Right lobe of liver (tissue), 6 donors: Measurements from ENCODE around the gene PAX6. TPM values are rescaled to one million over a fixed set of nuclear protein-coding genes. Genes with fewer than 3 reads are reported as not detected.

Experiments used
- ATAC-seq, 4 donors: fragments of 200-7000 bp; cut with Tn5 transposase; one replicate each; pipeline ENCODE4 v1.9.1; 2020; ENCODE audit warnings: mild to moderate bottlenecking in 4 of 4, moderate library complexity in 4 of 4
- DNase-seq, 3 donors: peaks; one replicate each; pipeline ENCODE4 v3.0.0-alpha.2; 2020
- H3K27ac ChIP-seq, 3 donors: fragments of 200-600 bp; one replicate each; pipeline ENCODE4 v1.8.0; 2022
- H3K27me3 ChIP-seq, 2 donors: fragments of 200-600 bp; one replicate each; pipeline ENCODE4 v1.8.0; 2022
- H3K36me3 ChIP-seq, 4 donors: fragments of 200-600 bp; sonication (generic) in 1 of 4; one replicate each; pipeline versions ENCODE4 v1.5.1 to v1.8.0; 2017 to 2022; ENCODE audit warnings: control low read depth in 1 of 4
- H3K4me1 ChIP-seq, 4 donors: fragments of 200-600 bp; sonication (generic) in 1 of 4; one replicate each; pipeline versions ENCODE4 v1.5.1 to v1.8.0; 2017 to 2022; ENCODE audit warnings: control low read depth in 1 of 4
- H3K4me3 ChIP-seq, 3 donors: fragments of 200-600 bp; one replicate each; pipeline ENCODE4 v1.8.0; 2022
- H3K9me3 ChIP-seq, 4 donors: fragments of 200-600 bp; sonication (generic) in 1 of 4; one replicate each; pipeline versions ENCODE4 v1.5.1 to v1.8.0; 2017 to 2022; ENCODE audit warnings: control low read depth in 1 of 4
- POLR2A ChIP-seq: fragments of 450-650 bp; IDR thresholded peaks from one replicate; pipeline ENCODE4 v1.6.1; 2017; ENCODE audit warnings: antibody characterized with exemption, mild to moderate bottlenecking
- WGBS: methylation state at CpG from one replicate; pipeline ENCODE4 v1.1.6; 2018; ENCODE audit warnings: low coverage, low lambda C conversion rate; ENCODE audit not compliant: insufficient coverage; ENCODE audit errors: missing lambda C conversion rate; 5-methylcytosine and 5-hydroxymethylcytosine counted together
- intact Hi-C, 2 donors: fragments of 100-400 bp; cut with DNase I; formaldehyde crosslinking; loops; one replicate each; pipeline versions ENCODE4 v1.11.2 to v1.14.1; 2022
- total RNA-seq, 6 experiments: library from RNA; depleted of rRNA in 2 of 6; stranded (reverse); fragments of >200 nt in 2 of 6; fragmentation: NEBNext Ultra II Directional in 3 of 6; extraction: Animal tissue kit (Norgen Biotek cat#: 25700) in 3 of 6; gene quantifications; one replicate each; pipeline versions ENCODE4 v1.1.0 to v1.2.4, GENCODE V29; 2016 to 2023
- TF ChIP-seq, protein P1 (sequence below), 4 donors: fragments of 200-600 bp in 3 of 4; fragments of 450-650 bp in 1 of 4; IDR thresholded peaks; one replicate each; pipeline versions ENCODE4 v1.5.1 to v1.8.0; 2016 to 2022; ENCODE audit warnings: antibody characterized with exemption in 4 of 4, mild to moderate bottlenecking in 2 of 4
- donor health status: DM: no; HTN: yes; CAD: no.
- donor health status: DM: no; HTN: no; CAD: no.
- donor health status: DM: no; HTN: no; CAD: no.
- donor health status: DM: no; HTN: yes; CAD: no.
- donor health status: DM: no; HTN: yes; CAD: no.

The PAX6 gene
- total RNA-seq, 6 experiments from 2014 or later = not detected

DNA sequence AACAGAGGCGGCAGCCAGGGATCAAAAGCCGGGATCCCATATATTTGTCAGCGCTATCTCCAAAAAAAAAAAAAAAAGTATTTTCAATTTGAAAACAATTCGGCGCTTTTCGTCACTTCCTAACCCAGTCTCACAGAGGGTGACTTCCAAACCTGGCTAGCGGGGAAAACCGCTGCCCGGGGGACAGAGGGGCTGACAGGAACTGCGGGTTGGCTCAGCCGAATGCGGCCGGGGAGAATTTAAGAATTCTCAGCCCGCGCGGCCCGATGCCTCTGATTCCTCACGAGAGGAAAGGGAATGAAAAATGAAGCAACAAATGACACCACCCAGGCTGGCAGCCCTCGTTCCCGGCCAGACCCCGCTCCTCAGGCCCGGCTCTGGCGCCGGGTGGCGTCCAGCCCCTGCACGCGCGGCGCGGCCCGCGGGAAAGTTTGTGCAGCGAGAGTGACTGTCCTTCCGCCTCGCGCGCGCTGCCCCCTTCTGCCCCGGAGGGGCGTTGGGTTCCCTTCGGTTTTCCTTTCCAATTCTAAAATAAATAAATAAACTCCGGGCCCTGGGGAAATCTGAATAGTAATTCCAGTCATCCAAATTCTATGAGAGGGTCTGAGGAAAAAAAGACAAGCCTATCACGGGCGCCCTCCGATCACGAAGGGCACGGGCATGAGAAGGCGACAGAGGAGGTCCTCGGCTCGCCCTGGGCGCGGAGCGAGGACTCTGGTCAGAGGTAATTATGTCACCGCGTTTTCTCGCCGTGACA, 4.8 kb upstream of the PAX6 start:
- Histone ChIP-seq H3K36me3 (no peaks in the 10 kb centered on the region), H3K9me3 (no peaks in the 10 kb centered on the region), H3K27ac (no peak overlapping the region), H3K4me1 (peaks cover 0 to 45% (median 12%) of the 10 kb centered on the region in 4 donors), H3K4me3 (no peak overlapping the region), H3K27me3 (peaks cover 46 to 67% of the 10 kb centered on the region in 2 donors)
- DNase-seq (no peak), ATAC-seq (no peak)
- TF ChIP-seq, protein P1, sequence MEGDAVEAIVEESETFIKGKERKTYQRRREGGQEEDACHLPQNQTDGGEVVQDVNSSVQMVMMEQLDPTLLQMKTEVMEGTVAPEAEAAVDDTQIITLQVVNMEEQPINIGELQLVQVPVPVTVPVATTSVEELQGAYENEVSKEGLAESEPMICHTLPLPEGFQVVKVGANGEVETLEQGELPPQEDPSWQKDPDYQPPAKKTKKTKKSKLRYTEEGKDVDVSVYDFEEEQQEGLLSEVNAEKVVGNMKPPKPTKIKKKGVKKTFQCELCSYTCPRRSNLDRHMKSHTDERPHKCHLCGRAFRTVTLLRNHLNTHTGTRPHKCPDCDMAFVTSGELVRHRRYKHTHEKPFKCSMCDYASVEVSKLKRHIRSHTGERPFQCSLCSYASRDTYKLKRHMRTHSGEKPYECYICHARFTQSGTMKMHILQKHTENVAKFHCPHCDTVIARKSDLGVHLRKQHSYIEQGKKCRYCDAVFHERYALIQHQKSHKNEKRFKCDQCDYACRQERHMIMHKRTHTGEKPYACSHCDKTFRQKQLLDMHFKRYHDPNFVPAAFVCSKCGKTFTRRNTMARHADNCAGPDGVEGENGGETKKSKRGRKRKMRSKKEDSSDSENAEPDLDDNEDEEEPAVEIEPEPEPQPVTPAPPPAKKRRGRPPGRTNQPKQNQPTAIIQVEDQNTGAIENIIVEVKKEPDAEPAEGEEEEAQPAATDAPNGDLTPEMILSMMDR (IDR thresholded peaks at IDR 0.05) = no peak
- no peak for TF ChIP-seq POLR2A
- 3% methylated on average over 51 of the region's 57 CpGs for WGBS
- intact Hi-C loops = no loop called here

DNA sequence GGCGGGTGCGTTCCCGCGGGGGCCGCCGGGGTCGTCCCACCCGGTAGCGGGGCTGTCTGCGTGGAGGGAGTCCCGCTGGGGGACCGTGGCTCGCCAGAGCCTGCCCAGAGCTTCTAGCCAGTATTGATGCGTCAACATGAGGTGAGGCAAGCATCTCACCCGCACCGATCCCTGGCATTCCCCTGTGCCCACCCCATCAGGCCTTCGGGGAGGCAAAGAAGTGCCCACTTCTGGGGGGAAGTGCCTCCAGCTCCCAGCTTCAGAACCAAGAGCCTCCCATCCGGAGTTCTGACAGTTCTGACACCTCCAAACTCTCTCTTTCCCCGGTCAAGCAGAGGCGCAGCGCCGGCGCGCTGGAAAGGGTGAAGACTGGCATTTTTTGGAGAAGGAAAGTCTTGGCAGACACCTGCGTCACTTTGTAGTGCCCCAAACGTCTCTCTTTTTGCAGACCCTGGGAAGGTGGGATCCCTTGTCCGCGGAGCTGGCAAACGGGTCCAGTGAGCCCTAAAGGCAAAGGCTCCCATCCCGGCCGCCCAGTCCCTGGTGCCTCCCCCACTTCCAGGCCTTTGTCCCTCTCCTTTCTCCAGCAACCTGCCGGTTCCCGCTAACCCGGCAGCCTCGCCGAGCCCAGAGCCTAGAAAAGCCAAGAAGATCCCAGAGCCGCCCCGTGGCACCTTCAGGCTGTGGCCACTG, 3.2 kb upstream of the PAX6 start:
- ATAC-seq (no peak), DNase-seq (no peak)
- H3K9me3 ChIP-seq = no peaks in the 10 kb centered on the region
- 3% methylated on average over 5 of the region's 38 CpGs for WGBS
- H3K27ac ChIP-seq = no peak overlapping the region
- H3K36me3 ChIP-seq = no peaks in the 10 kb centered on the region
- H3K4me1 ChIP-seq = peaks cover 0 to 58% (median 19%) of the 10 kb centered on the region in 4 donors
- H3K4me3 ChIP-seq = no peak overlapping the region
- intact Hi-C loops = no loop called here
- peaks cover 43 to 67% of the 10 kb centered on the region in 2 donors for H3K27me3 ChIP-seq
- TF ChIP-seq, protein P1 (IDR thresholded peaks at IDR 0.05) = no peak
- TF ChIP-seq POLR2A = no peak

DNA sequence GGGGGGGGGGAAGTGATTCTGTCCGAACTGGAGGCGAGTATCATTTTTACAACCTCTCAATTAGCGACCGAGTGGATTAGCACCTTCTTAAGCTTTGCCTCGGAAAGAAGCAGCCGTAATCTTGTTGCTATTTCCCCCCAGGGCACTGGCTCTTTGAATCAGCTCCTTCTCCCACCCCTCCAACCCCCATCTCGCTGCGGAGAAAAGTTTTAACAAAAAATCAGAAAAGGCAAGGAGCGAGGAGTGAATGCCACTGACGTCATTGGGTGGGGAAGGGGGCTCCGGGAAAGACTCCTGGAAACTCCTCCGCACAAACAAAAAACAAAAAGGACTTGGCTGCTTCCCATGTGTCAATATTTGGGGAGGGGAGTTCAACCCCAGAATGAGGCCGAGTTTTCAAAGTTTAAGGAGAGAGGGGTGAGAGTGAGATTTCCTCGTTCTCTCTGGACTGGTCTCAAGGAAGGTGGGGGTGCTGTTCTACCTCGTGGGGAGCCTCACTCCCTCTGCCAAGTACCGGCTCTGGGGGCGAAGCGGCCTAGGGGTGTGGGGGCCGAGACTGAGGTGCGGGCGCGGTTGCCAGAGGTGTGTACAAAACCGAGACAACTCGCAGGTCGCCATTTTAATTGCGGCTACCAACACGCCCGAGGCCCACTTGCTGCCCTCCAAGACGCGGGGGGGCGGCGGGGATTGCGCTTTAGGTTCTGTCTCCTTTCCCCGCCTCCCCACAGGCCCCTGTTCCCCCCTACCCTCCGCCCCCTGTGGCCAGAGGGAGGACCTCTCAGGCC, 2.5 kb upstream of the PAX6 start:
- intact Hi-C loops = no loop called here
- Histone ChIP-seq H3K27ac (no peak overlapping the region), H3K4me3 (peak overlapping the region in 1 of 3 donors; percentile 40), H3K36me3 (no peaks in the 10 kb centered on the region), H3K27me3 (peaks cover 50 to 68% of the 10 kb centered on the region in 2 donors), H3K9me3 (no peaks in the 10 kb centered on the region), H3K4me1 (peaks cover 0 to 58% (median 19%) of the 10 kb centered on the region in 4 donors)
- DNase-seq (no peak), ATAC-seq (no peak)
- 0% methylated on average over 9 of the region's 35 CpGs for WGBS
- no peak for TF ChIP-seq POLR2A
- TF ChIP-seq, protein P1 (IDR thresholded peaks at IDR 0.05) = no peak

GRCh38 chr11:31812383-31813381, 1.6 kb upstream of the PAX6 start:
- no peak overlapping the region for H3K27ac ChIP-seq
- intact Hi-C loops = no loop called here
- H3K4me1 ChIP-seq = peaks cover 0 to 52% (median 19%) of the 10 kb centered on the region in 4 donors
- H3K9me3 ChIP-seq = no peaks in the 10 kb centered on the region
- no peak for TF ChIP-seq POLR2A
- TF ChIP-seq, protein P1 (IDR thresholded peaks at IDR 0.05) = no peak
- 2% methylated on average over 18 of the region's 63 CpGs for WGBS
- DNase-seq (no peak), ATAC-seq (peak; percentile 23 to 47 (median 34))
- H3K27me3 ChIP-seq = peaks cover 52 to 70% of the 10 kb centered on the region in 2 donors
- H3K4me3 ChIP-seq = peak overlapping the region; percentile 29 to 54 (median 40)
- H3K36me3 ChIP-seq = no peaks in the 10 kb centered on the region
